K562 (cell line): Measurements from ENCODE around the gene ADAT3. TPM values are rescaled to one million over a fixed set of nuclear protein-coding genes. Genes with fewer than 3 reads are reported as not detected.
A peak's percentile ranks its signal among the peaks of the same experiment; 100 is the strongest.

Experiments
- BHLHE40 ChIP-seq: IDR thresholded peaks from 2 replicates; pipeline ENCODE4 v1.6.1; 2011; ENCODE audit warnings: low read length, improper control_type of control experiment
- EGR1 ChIP-seq: fragments of 450-650 bp; conservative IDR thresholded peaks from 2 replicates; pipeline ENCODE4 v1.6.1; 2017; ENCODE audit warnings: mild to moderate bottlenecking
- ELF4 ChIP-seq: fragments of 450-650 bp; formaldehyde crosslinking; IDR thresholded peaks from 2 replicates; pipeline ENCODE4 v1.4.0; 2022; ENCODE audit warnings: missing genetic modification characterization
- FOSL1 ChIP-seq: fragments of 200-800 bp; sonication (Bioruptor generic); conservative IDR thresholded peaks from 2 replicates; pipeline ENCODE4 v1.6.1; 2016; ENCODE audit warnings: missing genetic modification characterization, missing compliant biosample characterization
- HDAC8 ChIP-seq: fragments of 450-650 bp; IDR thresholded peaks from 2 replicates; pipeline ENCODE4 v1.6.1; 2016; ENCODE audit warnings: mild to moderate bottlenecking, missing genetic modification characterization, moderate library complexity, missing compliant biosample characterization
- KDM2B ChIP-seq: fragments of 250-450 bp; sonication (Bioruptor Pico); IDR thresholded peaks from 2 replicates; pipeline ENCODE4 v1.8.0; 2021; ENCODE audit warnings: mild to moderate bottlenecking, moderate library complexity
- LCOR ChIP-seq: sonication (generic); formaldehyde crosslinking; IDR thresholded peaks from 2 replicates; pipeline ENCODE4 v1.8.0; 2022; ENCODE audit warnings: mild to moderate bottlenecking, missing genetic modification reagents
- MAZ ChIP-seq, 2 experiments: fragments of 450-650 bp in 1 of 2; sonication (generic) in 1 of 2; formaldehyde crosslinking; IDR thresholded peaks in 1 of 2; conservative IDR thresholded peaks in 1 of 2; 2 replicates each; pipeline versions ENCODE4 v1.4.0 to v1.5.0; 2020; ENCODE audit warnings: mild to moderate bottlenecking in 1 of 2, missing genetic modification reagents in 1 of 2
- MBD2 ChIP-seq: sonication (generic); IDR thresholded peaks from 2 replicates; pipeline ENCODE4 v1.6.1; 2016; ENCODE audit warnings: low read depth, borderline replicate concordance
- MTA3 ChIP-seq: fragments of 450-650 bp; formaldehyde crosslinking; IDR thresholded peaks from 2 replicates; pipeline ENCODE4 v1.6.1; 2017; ENCODE audit warnings: mild to moderate bottlenecking, borderline replicate concordance
- NFE2 ChIP-seq: IDR thresholded peaks from 2 replicates; pipeline ENCODE4 v1.6.1; 2014; ENCODE audit warnings: antibody characterized with exemption, low read depth
- NFYB ChIP-seq: IDR thresholded peaks from 2 replicates; pipeline ENCODE4 v1.6.1; 2011; ENCODE audit warnings: mild to moderate bottlenecking, moderate library complexity; ENCODE audit not compliant: insufficient read length; ENCODE audit errors: extremely low read depth
- NR3C1 ChIP-seq: sonication (generic); formaldehyde crosslinking; IDR thresholded peaks from 2 replicates; pipeline ENCODE4 v1.8.1; 2022; ENCODE audit warnings: missing genetic modification reagents
- RBBP5 ChIP-seq: fragments of 200-600 bp; sonication (generic); IDR thresholded peaks from 2 replicates; pipeline ENCODE4 v1.6.1; 2012; ENCODE audit warnings: borderline replicate concordance, mild to moderate bottlenecking, low read length, control low read depth, inconsistent platforms; ENCODE audit not compliant: insufficient read depth, poor library complexity, severe bottlenecking
- RNF2 ChIP-seq: sonication (generic); IDR thresholded peaks from 2 replicates; pipeline ENCODE4 v1.6.1; 2016
- SAP30 ChIP-seq: fragments of 200-600 bp; sonication (generic); IDR thresholded peaks from 2 replicates; pipeline ENCODE4 v1.6.1; 2012; ENCODE audit warnings: borderline replicate concordance, low read depth, mild to moderate bottlenecking, moderate library complexity, low read length, control low read depth, inconsistent platforms; ENCODE audit not compliant: insufficient read depth, poor library complexity, severe bottlenecking
- TBP ChIP-seq: optimal IDR thresholded peaks from 2 replicates; pipeline ENCODE3; 2011; ENCODE audit warnings: low read depth, low read length, improper control_type of control experiment
- ZEB2 ChIP-seq: fragments of 450-650 bp; IDR thresholded peaks from 2 replicates; pipeline ENCODE4 v1.6.1; 2016
- ZNF586 ChIP-seq: fragments of 450-650 bp; formaldehyde crosslinking; conservative IDR thresholded peaks from 2 replicates; pipeline ENCODE4 v1.4.0; 2020; ENCODE audit warnings: mild to moderate bottlenecking, moderate library complexity
- polyA plus RNA-seq, 8 experiments: library from polyadenylated mRNA; depleted of rRNA in 4 of 8; stranded (reverse) in 5 of 8; unstranded in 3 of 8; fragments of >200 nt; fragmentation: Nextera tagmentation in 2 of 8; fragmentation: Illumina TruSeq in 1 of 8; extraction: Ambion mirVana in 2 of 8; extraction: Trizol in 1 of 8; gene quantifications; 2 replicates each; pipeline versions ENCODE4 v1.2.1 to v1.2.3, GENCODE V29; 2011 to 2014; ENCODE audit warnings: inconsistent platforms in 1 of 8, missing spikeins in 1 of 8
- total RNA-seq, 7 experiments: library from RNA; depleted of rRNA in 6 of 7; stranded (reverse); fragments of >200 nt in 6 of 7; fragmentation: Illumina TruSeq in 2 of 7; extraction: Trizol in 2 of 7; gene quantifications; 2 replicates each; pipeline versions ENCODE4 v1.2.1 to v1.2.3, GENCODE V29; 2011 to 2021; ENCODE audit warnings: low replicate concordance in 1 of 7
- TF ChIP-seq, protein P1 (sequence below): fragments of 250-450 bp; sonication (Bioruptor Pico); IDR thresholded peaks from 2 replicates; pipeline ENCODE4 v1.9.0; 2021; ENCODE audit warnings: mild to moderate bottlenecking, inconsistent platforms
- TF ChIP-seq, protein P2 (sequence below), 2 experiments: fragments of 450-650 bp; conservative IDR thresholded peaks; 2 replicates each; pipeline ENCODE4 v1.6.1; 2017; ENCODE audit warnings: mild to moderate bottlenecking in 2 of 2, moderate library complexity in 2 of 2

ADAT3 gene
- total and polyA plus RNA-seq, 9 of the 15 experiments (the other 6 are each of a cell fraction or from before 2014, with no cell fraction given) = 0.67 to 15.6 (median 7.8) TPM; not detected in 4

DNA sequence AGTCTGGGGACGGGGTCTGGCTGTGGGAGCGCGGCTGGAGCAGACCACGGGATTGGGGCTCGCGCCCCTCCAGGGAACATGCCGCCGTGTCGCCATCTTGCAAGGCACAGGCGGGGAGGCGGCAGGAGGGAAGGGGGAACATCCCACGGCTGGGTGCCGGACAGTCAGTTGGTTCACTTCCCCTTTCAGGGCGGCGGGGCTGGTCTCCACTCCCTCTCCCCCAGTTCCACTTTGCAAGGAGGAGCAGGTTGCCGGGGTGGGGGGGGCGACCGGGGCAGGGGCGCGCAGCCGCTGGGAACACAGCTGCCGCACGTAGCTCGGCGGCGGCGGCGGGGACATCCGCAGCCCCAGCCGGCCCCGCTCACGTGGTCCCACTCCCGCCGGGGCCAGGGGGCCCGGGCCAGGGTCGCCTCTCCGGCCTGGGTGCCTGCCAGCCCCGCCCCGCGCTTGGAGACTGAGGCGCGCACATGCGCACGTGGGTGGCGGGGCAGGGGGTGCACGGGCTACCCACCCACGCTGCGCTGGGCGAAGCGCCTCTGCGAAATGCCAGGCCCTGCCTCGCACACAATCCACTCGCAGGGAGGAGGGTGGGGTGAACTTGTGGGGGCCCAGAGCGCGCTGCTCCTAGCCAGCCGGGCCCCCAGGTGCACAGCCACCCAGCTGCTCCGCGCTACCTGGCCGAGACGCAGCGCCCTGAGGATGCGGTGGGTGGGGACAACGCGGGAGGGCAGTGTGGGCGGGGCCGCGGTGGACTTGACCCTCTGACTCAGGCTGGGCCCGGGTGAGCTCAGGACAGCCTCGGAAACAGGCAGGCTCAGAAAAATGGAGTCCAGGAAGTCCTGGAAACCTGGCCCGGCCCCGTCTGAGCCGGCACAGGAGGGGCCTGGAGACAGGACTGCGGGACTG, 48.2 kb upstream of the ADAT3 start (continued):
- TF ChIP-seq, protein P1, sequence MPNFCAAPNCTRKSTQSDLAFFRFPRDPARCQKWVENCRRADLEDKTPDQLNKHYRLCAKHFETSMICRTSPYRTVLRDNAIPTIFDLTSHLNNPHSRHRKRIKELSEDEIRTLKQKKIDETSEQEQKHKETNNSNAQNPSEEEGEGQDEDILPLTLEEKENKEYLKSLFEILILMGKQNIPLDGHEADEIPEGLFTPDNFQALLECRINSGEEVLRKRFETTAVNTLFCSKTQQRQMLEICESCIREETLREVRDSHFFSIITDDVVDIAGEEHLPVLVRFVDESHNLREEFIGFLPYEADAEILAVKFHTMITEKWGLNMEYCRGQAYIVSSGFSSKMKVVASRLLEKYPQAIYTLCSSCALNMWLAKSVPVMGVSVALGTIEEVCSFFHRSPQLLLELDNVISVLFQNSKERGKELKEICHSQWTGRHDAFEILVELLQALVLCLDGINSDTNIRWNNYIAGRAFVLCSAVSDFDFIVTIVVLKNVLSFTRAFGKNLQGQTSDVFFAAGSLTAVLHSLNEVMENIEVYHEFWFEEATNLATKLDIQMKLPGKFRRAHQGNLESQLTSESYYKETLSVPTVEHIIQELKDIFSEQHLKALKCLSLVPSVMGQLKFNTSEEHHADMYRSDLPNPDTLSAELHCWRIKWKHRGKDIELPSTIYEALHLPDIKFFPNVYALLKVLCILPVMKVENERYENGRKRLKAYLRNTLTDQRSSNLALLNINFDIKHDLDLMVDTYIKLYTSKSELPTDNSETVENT = peak; percentile 69
- 0 out of 2 replicates have a peak, but pooled peaks have one; percentile 48 for TF ChIP-seq NR3C1 (CRISPR knock-in tag)
- TF ChIP-seq MAZ (CRISPR knock-in tag; conservative IDR thresholded peaks at IDR 0.05 in 1 of 2, IDR thresholded peaks at IDR 0.05 in 1 of 2) = peak; percentile 60 to 89
- TF ChIP-seq RBBP5 = peak; percentile 58
- peak; percentile 95 for TF ChIP-seq ZEB2
- TF ChIP-seq HDAC8 (tag) = 0 out of 2 replicates have a peak, but pooled peaks have one; percentile 21
- TF ChIP-seq ELF4 (CRISPR knock-in tag) = no peak
- peak; percentile 64 for TF ChIP-seq BHLHE40
- TF ChIP-seq TBP = peak; percentile 20
- TF ChIP-seq RNF2 = 0 out of 2 replicates have a peak, but pooled peaks have one; percentile 56
- TF ChIP-seq NFE2 = peak; percentile 12; the same call in 1 of the 2 replicates
- TF ChIP-seq FOSL1 = peak; percentile 83
- TF ChIP-seq KDM2B (CRISPR knock-in tag) = peak; percentile 67; the same call in 1 of the 2 replicates
- TF ChIP-seq EGR1 = peak; percentile 95
- TF ChIP-seq LCOR = peak; percentile 55; the same call in 1 of the 2 replicates
- no peak for TF ChIP-seq ZNF586 (CRISPR knock-in tag)
- no peak for TF ChIP-seq NFYB
- TF ChIP-seq, protein P2, sequence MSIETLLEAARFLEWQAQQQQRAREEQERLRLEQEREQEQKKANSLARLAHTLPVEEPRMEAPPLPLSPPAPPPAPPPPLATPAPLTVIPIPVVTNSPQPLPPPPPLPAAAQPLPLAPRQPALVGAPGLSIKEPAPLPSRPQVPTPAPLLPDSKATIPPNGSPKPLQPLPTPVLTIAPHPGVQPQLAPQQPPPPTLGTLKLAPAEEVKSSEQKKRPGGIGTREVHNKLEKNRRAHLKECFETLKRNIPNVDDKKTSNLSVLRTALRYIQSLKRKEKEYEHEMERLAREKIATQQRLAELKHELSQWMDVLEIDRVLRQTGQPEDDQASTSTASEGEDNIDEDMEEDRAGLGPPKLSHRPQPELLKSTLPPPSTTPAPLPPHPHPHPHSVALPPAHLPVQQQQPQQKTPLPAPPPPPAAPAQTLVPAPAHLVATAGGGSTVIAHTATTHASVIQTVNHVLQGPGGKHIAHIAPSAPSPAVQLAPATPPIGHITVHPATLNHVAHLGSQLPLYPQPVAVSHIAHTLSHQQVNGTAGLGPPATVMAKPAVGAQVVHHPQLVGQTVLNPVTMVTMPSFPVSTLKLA (conservative IDR thresholded peaks at IDR 0.05) = peak; percentile 87 to 91
- TF ChIP-seq MTA3 = peak; percentile 72
- TF ChIP-seq SAP30 = peak; percentile 76
- peak; percentile 43; the same call in 1 of the 2 replicates for TF ChIP-seq MBD2
